GM23338 (cell line): Measurements from ENCODE around the gene PLS1. TPM values are rescaled to one million over a fixed set of nuclear protein-coding genes. Genes with fewer than 3 reads are reported as not detected.

ENCODE experiments used
- ATAC-seq: fragments of 200-7000 bp; cut with Tn5 transposase; 3 replicates; pipeline ENCODE4 v1.9.1; 2020
- DNase-seq: peaks from one replicate; pipeline ENCODE4 v3.0.0-alpha.2; 2015; ENCODE audit warnings: low spot score
- H2AFZ ChIP-seq: fragments of 200-600 bp; sonication (generic); 2 replicates; pipeline ENCODE4 v1.8.0; 2016; ENCODE audit warnings: antibody characterized with exemption, mild to moderate bottlenecking, moderate library complexity
- H3F3A ChIP-seq: fragments of 200-600 bp; sonication (generic); replicated peaks from 2 replicates; pipeline ENCODE4 v1.8.0; 2017; ENCODE audit warnings: antibody characterized with exemption, mixed run types, low read depth
- H3K27ac ChIP-seq: fragments of 200-600 bp; sonication (generic); 2 replicates; pipeline ENCODE4 v1.6.1; 2016; ENCODE audit warnings: low read depth
- H3K27me3 ChIP-seq: fragments of 200-600 bp; sonication (generic); 2 replicates; pipeline ENCODE4 v1.8.0; 2016; ENCODE audit warnings: mild to moderate bottlenecking, mixed run types, moderate library complexity; ENCODE audit not compliant: insufficient read depth
- H3K36me3 ChIP-seq: fragments of 200-600 bp; sonication (generic); 2 replicates; pipeline ENCODE4 v1.8.0; 2016; ENCODE audit warnings: mild to moderate bottlenecking; ENCODE audit not compliant: insufficient read depth
- H3K4me1 ChIP-seq: fragments of 200-600 bp; sonication (generic); 2 replicates; pipeline ENCODE4 v1.8.0; 2016; ENCODE audit warnings: mild to moderate bottlenecking, moderate library complexity; ENCODE audit not compliant: insufficient read depth
- H3K4me2 ChIP-seq: fragments of 200-600 bp; sonication (generic); 2 replicates; pipeline ENCODE4 v1.7.1; 2017; ENCODE audit warnings: mixed run types
- H3K4me3 ChIP-seq: fragments of 200-600 bp; sonication (generic); 2 replicates; pipeline ENCODE4 v1.6.1; 2016; ENCODE audit warnings: mixed run types
- H3K79me2 ChIP-seq: fragments of 200-600 bp; sonication (generic); replicated peaks from 2 replicates; pipeline ENCODE4 v1.8.0; 2017; ENCODE audit warnings: mild to moderate bottlenecking; ENCODE audit not compliant: insufficient read depth
- H3K9me2 ChIP-seq: fragments of 200-600 bp; sonication (generic); 2 replicates; pipeline ENCODE4 v1.8.0; 2017; ENCODE audit not compliant: insufficient read depth
- H4K20me1 ChIP-seq: fragments of 200-600 bp; sonication (generic); replicated peaks from 2 replicates; pipeline ENCODE4 v1.8.0; 2017; ENCODE audit warnings: mild to moderate bottlenecking; ENCODE audit not compliant: insufficient read depth
- H3K27ac Mint-ChIP-seq: 2 replicates; pipeline ENCODE4 v1.8.0; 2020; ENCODE audit warnings: inconsistent platforms, mild to moderate bottlenecking, moderate library complexity, mixed read lengths
- H3K27me3 Mint-ChIP-seq: 3 replicates; pipeline ENCODE4 v1.8.0; 2022; ENCODE audit warnings: low read depth, mild to moderate bottlenecking, moderate library complexity, mixed read lengths, inconsistent platforms; ENCODE audit not compliant: insufficient read depth, poor library complexity
- H3K36me3 Mint-ChIP-seq: 3 replicates; pipeline ENCODE4 v1.8.0; 2021; ENCODE audit warnings: low read depth, mild to moderate bottlenecking, inconsistent platforms, moderate library complexity, mixed read lengths
- H3K4me1 Mint-ChIP-seq: 3 replicates; pipeline ENCODE4 v1.8.0; 2020; ENCODE audit warnings: mild to moderate bottlenecking, inconsistent platforms, mixed read lengths
- H3K4me3 Mint-ChIP-seq: 3 replicates; pipeline ENCODE4 v1.8.0; 2021; ENCODE audit warnings: moderate library complexity, mild to moderate bottlenecking, inconsistent platforms, mixed read lengths
- H3K9me3 Mint-ChIP-seq: 3 replicates; pipeline ENCODE4 v1.8.0; 2020; ENCODE audit warnings: moderate library complexity, mild to moderate bottlenecking, inconsistent platforms, mixed read lengths
- CREB1 ChIP-seq: fragments of 250-450 bp; sonication (Bioruptor Pico); IDR thresholded peaks from 2 replicates; pipeline ENCODE4 v1.5.0; 2020; ENCODE audit warnings: low read depth, mild to moderate bottlenecking, moderate library complexity
- CTCF ChIP-seq, 2 experiments: fragments of 200-600 bp in 1 of 2; sonication (generic) in 1 of 2; conservative IDR thresholded peaks; 2 replicates each; pipeline versions ENCODE4 v1.5.1 to v1.6.1; 2016 to 2017; ENCODE audit warnings: antibody characterized with exemption in 2 of 2, low read depth in 2 of 2, mild to moderate bottlenecking in 2 of 2, moderate library complexity in 1 of 2
- ETS1 ChIP-seq: IDR thresholded peaks from 2 replicates; pipeline ENCODE4 v1.6.1; 2016; ENCODE audit warnings: antibody characterized with exemption
- EZH2 ChIP-seq: fragments of 200-600 bp; sonication (generic); IDR thresholded peaks from one replicate; pipeline ENCODE4 v1.8.0; 2017; ENCODE audit warnings: antibody characterized with exemption, mild to moderate bottlenecking, low read depth; ENCODE audit not compliant: unreplicated experiment
- EZH2phosphoT487 ChIP-seq: fragments of 200-600 bp; sonication (generic); IDR thresholded peaks from one replicate; pipeline ENCODE4 v1.8.1; 2018; ENCODE audit warnings: antibody characterized with exemption; ENCODE audit not compliant: unreplicated experiment
- JUNB ChIP-seq: IDR thresholded peaks from one replicate; pipeline ENCODE4 v1.6.1; 2016; ENCODE audit warnings: antibody characterized with exemption; ENCODE audit not compliant: unreplicated experiment
- NANOG ChIP-seq: IDR thresholded peaks from 2 replicates; pipeline ENCODE4 v1.6.1; 2016; ENCODE audit warnings: antibody characterized with exemption, borderline replicate concordance
- POLR2AphosphoS5 ChIP-seq: IDR thresholded peaks from 2 replicates; pipeline ENCODE4 v1.6.1; 2016; ENCODE audit warnings: antibody characterized with exemption, low read depth
- REST ChIP-seq: IDR thresholded peaks from one replicate; pipeline ENCODE4 v1.6.1; 2018; ENCODE audit warnings: antibody characterized with exemption; ENCODE audit not compliant: unreplicated experiment
- ZNF114 ChIP-seq: fragments of 250-450 bp; sonication (Bioruptor Pico); IDR thresholded peaks from 2 replicates; pipeline ENCODE4 v1.5.0; 2020; ENCODE audit warnings: mild to moderate bottlenecking, moderate library complexity
- ZNF331 ChIP-seq: fragments of 250-450 bp; sonication (Bioruptor Pico); IDR thresholded peaks from 2 replicates; pipeline ENCODE4 v1.5.0; 2020; ENCODE audit warnings: low read depth, mild to moderate bottlenecking, moderate library complexity
- ZNF462 ChIP-seq: fragments of 250-450 bp; sonication (Bioruptor Pico); IDR thresholded peaks from 2 replicates; pipeline ENCODE4 v1.5.0; 2020; ENCODE audit warnings: mild to moderate bottlenecking, moderate library complexity
- polyA plus RNA-seq: library from polyadenylated mRNA; unstranded; fragments of >200 nt; fragmentation: Nextera tagmentation; extraction: Ambion mirVana; gene quantifications from 2 replicates; pipeline ENCODE4 v1.2.1, GENCODE V29; 2016
- total RNA-seq: library from RNA; depleted of rRNA; stranded (reverse); fragments of >200 nt; shearing (Covaris generic); gene quantifications from 2 replicates; pipeline ENCODE4 v1.2.3, GENCODE V29; 2014

The PLS1 gene
- total and polyA plus RNA-seq, 2 experiments from 2014 or later = 18.4 to 42.2 TPM

- no peak for TF ChIP-seq REST
- TF ChIP-seq ZNF331 = no peak
- no peak for TF ChIP-seq EZH2phosphoT487
- no peak for TF ChIP-seq POLR2AphosphoS5
These were observed 19.4 kb upstream of the PLS1 start (continued) for GRCh38 chr3:142576792-142577191.

- peak overlapping the region; percentile 98 for H3K27ac Mint-ChIP-seq
- H3K4me1 Mint-ChIP-seq = peaks cover 36% of the 10 kb centered on the region
- peak; percentile 18 for DNase-seq
- no peak for ATAC-seq
- peak overlapping the region; percentile 95 for H3K27ac ChIP-seq
- H3K4me2 ChIP-seq = peak overlapping the region; percentile 85
- no peaks in the 10 kb centered on the region for H3K9me2 ChIP-seq
- no peaks in the 10 kb centered on the region; the same call in 1 of the 2 replicates for H3F3A ChIP-seq
- no peaks in the 10 kb centered on the region for H3K27me3 ChIP-seq
- H2AFZ ChIP-seq = peak overlapping the region; percentile 79
- H3K4me1 ChIP-seq = peaks cover 11% of the 10 kb centered on the region
- H3K36me3 ChIP-seq = peaks cover 3% of the 10 kb centered on the region; the same call in 1 of the 2 replicates
- H3K4me3 ChIP-seq = peak overlapping the region; percentile 87
- peak overlapping the region; percentile 99 for H3K4me3 Mint-ChIP-seq
- no peaks in the 10 kb centered on the region for H4K20me1 ChIP-seq
- H3K9me3 Mint-ChIP-seq = no peaks in the 10 kb centered on the region
- peaks cover 5% of the 10 kb centered on the region; the same call in 2 of the 3 replicates for H3K36me3 Mint-ChIP-seq
- peaks cover 51% of the 10 kb centered on the region for H3K79me2 ChIP-seq
- H3K27me3 Mint-ChIP-seq = peaks cover 3% of the 10 kb centered on the region
- TF ChIP-seq JUNB = no peak
- TF ChIP-seq CTCF (conservative IDR thresholded peaks at IDR 0.05; ENCODE audit: low read depth in 2 of 2) = no peak
- TF ChIP-seq ZNF331 = no peak
- no peak for TF ChIP-seq ZNF462 (CRISPR knock-in tag)
- no peak for TF ChIP-seq CREB1
- TF ChIP-seq NANOG = no peak
- no peak for TF ChIP-seq EZH2
- TF ChIP-seq EZH2phosphoT487 = no peak
- TF ChIP-seq ETS1 = no peak
- TF ChIP-seq POLR2AphosphoS5 = no peak
- TF ChIP-seq ZNF114 (CRISPR knock-in tag) = no peak
These were observed 18.4 kb upstream of the PLS1 start for GRCh38 chr3:142577696-142578328.
